Bronchial epithelial cell (primary cell): ENCODE measurements around the gene FSTL4. TPM values are rescaled to one million over a fixed set of nuclear protein-coding genes. Genes with fewer than 3 reads are reported as not detected.
A peak's percentile ranks its signal among the peaks of the same experiment; 100 is the strongest.

ENCODE experiments used
- DNase-seq: peaks from one replicate; pipeline ENCODE4 v3.0.0-alpha.2; 2010; ENCODE audit warnings: low read depth
- FAIRE-seq: peaks from 2 replicates; lab custom pipeline; 2011; peaks lifted over from hg19 to GRCh38; lab: Jason Lieb, UNC
- H3K27me3 ChIP-seq: 2 replicates; pipeline ENCODE4 v1.5.1; 2011; ENCODE audit warnings: low read length; ENCODE audit not compliant: control insufficient read depth, insufficient read depth
- H3K36me3 ChIP-seq: 2 replicates; pipeline ENCODE4 v1.5.1; 2011; ENCODE audit warnings: low read length; ENCODE audit not compliant: control insufficient read depth, insufficient read depth
- H3K4me3 ChIP-seq: 2 replicates; pipeline ENCODE4 v1.5.1; 2011; ENCODE audit warnings: mild to moderate bottlenecking, low read depth, low read length, control low read depth
- CTCF ChIP-seq: IDR thresholded peaks from 2 replicates; pipeline ENCODE4 v1.5.1; 2011; ENCODE audit warnings: mild to moderate bottlenecking, moderate library complexity, low read length, control low read depth, inconsistent platforms; ENCODE audit not compliant: insufficient read depth, severe bottlenecking
- total RNA-seq: library from RNA; depleted of rRNA; stranded (reverse); fragments of >200 nt; gene quantifications from 2 replicates; pipeline ENCODE4 v1.2.1, GENCODE V29; 2014

The FSTL4 gene
- total RNA-seq, 1 donor from 2014 or later, result not detected

GRCh38 chr5:133393776-133394476 lies 218.4 kb downstream of the FSTL4 start:
- DNase-seq, result no peak
- no peak overlapping the region for H3K4me3 ChIP-seq
- H3K36me3 ChIP-seq, result no peaks in the 10 kb centered on the region
- FAIRE-seq, result no peak
- H3K27me3 ChIP-seq, result no peaks in the 10 kb centered on the region
- no peak for TF ChIP-seq CTCF

- no peak overlapping the region for H3K4me3 ChIP-seq
- DNase-seq, result no peak
- no peaks in the 10 kb centered on the region for H3K36me3 ChIP-seq
- no peak for TF ChIP-seq CTCF
- H3K27me3 ChIP-seq, result no peaks in the 10 kb centered on the region
- FAIRE-seq, result peak; percentile 77
Observed at GRCh38 chr5:133392448-133392847, 219.9 kb downstream of the FSTL4 start.

- no peaks in the 10 kb centered on the region for H3K27me3 ChIP-seq
- TF ChIP-seq CTCF, result no peak
- no peak for FAIRE-seq
- H3K4me3 ChIP-seq, result no peak overlapping the region
- DNase-seq, result no peak
- H3K36me3 ChIP-seq, result no peaks in the 10 kb centered on the region
Observed at GRCh38 chr5:133391354-133392136, 220.8 kb downstream of the FSTL4 start.

- FAIRE-seq, result no peak
- no peak for TF ChIP-seq CTCF
Observed at GRCh38 chr5:133390416-133391353, 221.7 kb downstream of the FSTL4 start.

GRCh38 chr5:133389066-133389590 lies 223.2 kb downstream of the FSTL4 start:
- Histone ChIP-seq H3K27me3 (no peaks in the 10 kb centered on the region), H3K4me3 (no peak overlapping the region), H3K36me3 (no peaks in the 10 kb centered on the region)
- peak; percentile 74 for DNase-seq
- FAIRE-seq, result peak; percentile 13
- no peak for TF ChIP-seq CTCF

More at GRCh38 chr5:133390416-133391353, 221.7 kb downstream of the FSTL4 start:
- Histone ChIP-seq H3K4me3 (no peak overlapping the region), H3K27me3 (no peaks in the 10 kb centered on the region), H3K36me3 (no peaks in the 10 kb centered on the region)
- DNase-seq, result no peak
